ENCODE results near the gene MFSD6. TPM values are rescaled to one million over a fixed set of nuclear protein-coding genes. Genes with fewer than 3 reads are reported as not detected.

MFSD6 gene
- total RNA-seq, 1 experiment from 2014 or later = 20.9 TPM

DNA sequence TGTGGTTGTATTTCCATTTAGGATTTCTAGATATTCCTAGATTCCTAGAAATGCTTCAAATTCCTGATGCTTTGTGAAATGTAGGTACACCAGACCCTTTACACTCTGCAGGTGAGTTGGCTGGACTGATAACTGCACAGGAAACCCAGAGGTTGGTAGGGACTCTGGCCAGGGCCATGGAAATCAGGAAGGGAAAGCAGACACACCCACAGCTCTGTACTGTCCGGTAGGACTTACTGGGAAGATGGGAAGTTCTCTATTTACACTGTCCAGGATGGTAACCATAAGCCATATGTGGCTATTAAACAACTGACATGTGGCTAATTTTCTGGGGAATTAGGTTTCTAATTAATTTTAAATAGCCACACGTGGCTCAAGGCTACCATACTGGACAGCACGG, 94.9 kb downstream of the MFSD6 start:
- Histone ChIP-seq H3K9me2 (replicated peaks; ENCODE audit: low read length) (no peaks in the 10 kb centered on the region), H4K20me1 (ENCODE audit: low read length) (no peaks in the 10 kb centered on the region), H3K9me3 (ENCODE audit: low read length) (no peaks in the 10 kb centered on the region), H3K36me3 (ENCODE audit: low read depth, low read length) (no peaks in the 10 kb centered on the region; the same call in none of the 2 replicates), H3K27ac (ENCODE audit: low read length) (no peak overlapping the region), H3K79me2 (ENCODE audit: low read length) (no peaks in the 10 kb centered on the region), H3K9ac (ENCODE audit: low read length) (no peak overlapping the region), H3K4me3 (ENCODE audit: low read length) (no peak overlapping the region), H3K4me1 (ENCODE audit: insufficient read depth, low read length) (peaks cover 15% of the 10 kb centered on the region), H3F3A (ENCODE audit: low read length, unreplicated experiment) (no peaks in the 10 kb centered on the region), H3K4me2 (ENCODE audit: low read length) (no peak overlapping the region), H2AFZ (ENCODE audit: low read length) (no peak overlapping the region), H3K27me3 (ENCODE audit: low read length) (no peaks in the 10 kb centered on the region)
- no TSS peak for BruUV-seq (replicated peaks)
- no peak for TF ChIP-seq EZH2 (IDR thresholded peaks at IDR 0.05; ENCODE audit: low read length, unreplicated experiment)
- TF ChIP-seq EZH2phosphoT487 (IDR thresholded peaks at IDR 0.05; ENCODE audit: borderline replicate concordance, low read length) = no peak
- TF ChIP-seq CTCF (conservative IDR thresholded peaks at IDR 0.05; ENCODE audit: low read depth, low read length) = no peak
- POLR2A ChIA-PET (ENCODE audit: unreplicated experiment) = no interaction called here
- DNase-seq = no peak
- CTCF ChIA-PET = no interaction called here
- no peak for ATAC-seq
- intact Hi-C loops (cut with micrococcal nuclease) = no loop called here

DNA sequence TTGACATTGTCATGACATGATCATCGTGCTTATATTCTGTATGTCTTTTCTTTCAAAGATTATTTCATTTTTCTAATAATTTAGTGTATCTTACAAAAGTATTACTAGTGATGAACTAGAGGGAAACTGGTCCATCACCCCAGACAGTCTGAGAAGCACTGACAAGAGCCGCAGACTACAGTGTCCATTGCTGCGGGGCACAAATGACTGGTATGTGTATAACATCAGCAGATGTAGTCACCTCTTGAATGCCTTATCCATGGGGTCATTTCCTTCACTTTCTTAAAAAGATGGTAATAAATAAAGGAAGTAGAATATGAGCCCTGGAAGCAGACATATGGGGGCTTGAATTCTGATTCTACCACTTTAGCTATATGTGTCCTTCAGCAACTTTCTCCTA, 96.8 kb downstream of the MFSD6 start:
- no TSS peak for BruUV-seq (replicated peaks)
- Histone ChIP-seq H3K36me3 (ENCODE audit: low read depth, low read length) (no peaks in the 10 kb centered on the region; the same call in none of the 2 replicates), H3K4me2 (ENCODE audit: low read length) (no peak overlapping the region), H3F3A (ENCODE audit: low read length, unreplicated experiment) (no peaks in the 10 kb centered on the region), H3K9me2 (replicated peaks; ENCODE audit: low read length) (no peaks in the 10 kb centered on the region), H3K4me1 (ENCODE audit: insufficient read depth, low read length) (peaks cover 15% of the 10 kb centered on the region), H2AFZ (ENCODE audit: low read length) (no peak overlapping the region), H3K4me3 (ENCODE audit: low read length) (no peak overlapping the region), H3K9ac (ENCODE audit: low read length) (no peak overlapping the region), H3K27me3 (ENCODE audit: low read length) (no peaks in the 10 kb centered on the region), H3K27ac (ENCODE audit: low read length) (no peak overlapping the region), H4K20me1 (ENCODE audit: low read length) (no peaks in the 10 kb centered on the region), H3K9me3 (ENCODE audit: low read length) (no peaks in the 10 kb centered on the region), H3K79me2 (ENCODE audit: low read length) (no peaks in the 10 kb centered on the region)
- DNase-seq = no peak
- ATAC-seq = no peak
- POLR2A ChIA-PET (ENCODE audit: unreplicated experiment) = no interaction called here
- TF ChIP-seq EZH2 (IDR thresholded peaks at IDR 0.05; ENCODE audit: low read length, unreplicated experiment) (no peak), EZH2phosphoT487 (IDR thresholded peaks at IDR 0.05; ENCODE audit: borderline replicate concordance, low read length) (no peak), CTCF (conservative IDR thresholded peaks at IDR 0.05; ENCODE audit: low read depth, low read length) (no peak)
- CTCF ChIA-PET = no interaction called here
- intact Hi-C loops (cut with micrococcal nuclease) = no loop called here

DNA sequence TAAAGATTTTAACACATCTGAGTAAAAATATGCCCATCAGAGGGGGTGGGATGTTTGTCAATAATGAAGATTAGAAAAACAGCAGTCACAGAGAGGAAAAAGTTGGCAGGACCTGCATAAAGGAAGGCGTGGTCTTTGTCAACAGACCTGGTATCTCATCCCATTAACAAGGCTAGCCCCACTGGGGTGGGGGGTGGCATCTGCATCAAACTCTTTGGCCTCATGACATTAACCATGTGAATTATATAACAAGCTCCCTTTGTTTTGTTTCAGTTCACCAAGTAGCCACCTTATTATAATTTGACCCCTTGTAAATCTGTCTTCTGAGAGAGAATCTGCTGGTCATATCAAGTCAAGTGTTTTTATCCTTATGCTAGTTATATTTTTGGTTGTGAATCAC, 97.5 kb downstream of the MFSD6 start:
- intact Hi-C loops (cut with micrococcal nuclease) = no loop called here
- no peak for DNase-seq

More for the DNA sequence above, 97.5 kb downstream of the MFSD6 start:
- POLR2A ChIA-PET (ENCODE audit: unreplicated experiment) = interaction anchor here (0.6 kb wide), 2 partner anchors 208 to 462 kb away, joined by 3 to 6 read pairs; no protein-coding TSS in a partner anchor
- no peak overlapping the region for H2AFZ ChIP-seq (ENCODE audit: low read length)
- no peak for ATAC-seq
- no peaks in the 10 kb centered on the region for H3K79me2 ChIP-seq (ENCODE audit: low read length)
- no peaks in the 10 kb centered on the region for H3K27me3 ChIP-seq (ENCODE audit: low read length)
- H3K27ac ChIP-seq (ENCODE audit: low read length) = no peak overlapping the region
- no peaks in the 10 kb centered on the region for H3K9me3 ChIP-seq (ENCODE audit: low read length)
- no peak overlapping the region for H3K4me3 ChIP-seq (ENCODE audit: low read length)
- CTCF ChIA-PET = no interaction called here
- no peaks in the 10 kb centered on the region for H4K20me1 ChIP-seq (ENCODE audit: low read length)
- no peak overlapping the region for H3K9ac ChIP-seq (ENCODE audit: low read length)
- no TSS peak for BruUV-seq (replicated peaks)
- TF ChIP-seq CTCF (conservative IDR thresholded peaks at IDR 0.05; ENCODE audit: low read depth, low read length) (no peak), EZH2phosphoT487 (IDR thresholded peaks at IDR 0.05; ENCODE audit: borderline replicate concordance, low read length) (no peak), EZH2 (IDR thresholded peaks at IDR 0.05; ENCODE audit: low read length, unreplicated experiment) (no peak)
- H3K4me1 ChIP-seq (ENCODE audit: insufficient read depth, low read length) = peaks cover 15% of the 10 kb centered on the region
- no peak overlapping the region for H3K4me2 ChIP-seq (ENCODE audit: low read length)
- no peaks in the 10 kb centered on the region for H3F3A ChIP-seq (ENCODE audit: low read length, unreplicated experiment)
- no peaks in the 10 kb centered on the region for H3K9me2 ChIP-seq (replicated peaks; ENCODE audit: low read length)
- no peaks in the 10 kb centered on the region; the same call in none of the 2 replicates for H3K36me3 ChIP-seq (ENCODE audit: low read depth, low read length)

Measured in PC-3 (cell line).